Mononuclear cell (primary cell): ENCODE results near the gene WDFY1. TPM values are rescaled to one million over a fixed set of nuclear protein-coding genes. Genes with fewer than 3 reads are reported as not detected.

Experiments used
- H3K27me3 ChIP-seq: 2 replicates; pipeline ENCODE4 v1.6.0; 2011; ENCODE audit warnings: low read length, control low read depth; ENCODE audit not compliant: insufficient read depth
- H3K4me1 ChIP-seq: 2 replicates; pipeline ENCODE4 v1.5.1; 2011; ENCODE audit warnings: mild to moderate bottlenecking, low read length, control low read depth; ENCODE audit not compliant: insufficient read depth
- H3K4me3 ChIP-seq: 2 replicates; pipeline ENCODE4 v1.5.1; 2011; ENCODE audit warnings: mild to moderate bottlenecking, low read length, moderate library complexity
- H3K9me3 ChIP-seq: 2 replicates; pipeline ENCODE4 v1.5.1; 2011; ENCODE audit warnings: low read depth, mild to moderate bottlenecking, control low read depth, low read length
- total RNA-seq: library from RNA; depleted of rRNA; stranded (reverse); fragments of >200 nt; gene quantifications from one replicate; pipeline ENCODE4 v1.2.3, GENCODE V29; 2012

Gene WDFY1
- total RNA-seq, 1 donor: 103 TPM

DNA sequence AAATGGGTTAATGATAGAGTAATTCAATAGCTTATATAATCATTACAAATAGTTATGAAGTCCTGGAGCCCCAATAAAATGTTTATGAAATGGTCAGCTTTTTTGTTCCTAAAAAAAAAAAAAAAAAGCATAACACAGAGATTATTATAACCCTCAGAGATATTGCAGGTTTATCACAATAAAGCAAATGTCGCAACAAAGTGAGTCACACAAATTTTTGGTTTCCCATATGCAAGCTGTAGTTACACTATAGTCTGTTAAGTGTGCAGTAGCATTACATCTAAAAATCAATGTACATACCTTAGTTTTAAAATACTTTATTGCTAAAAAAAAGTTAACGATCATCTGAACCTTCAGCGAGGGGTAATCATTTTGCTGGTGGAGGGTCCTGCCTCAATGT lies 20.0 kb downstream of the WDFY1 start:
- H3K9me3 ChIP-seq: no peaks in the 10 kb centered on the region
- H3K4me3 ChIP-seq: no peak overlapping the region
- H3K4me1 ChIP-seq: peaks cover 34% of the 10 kb centered on the region
- H3K27me3 ChIP-seq: no peaks in the 10 kb centered on the region

DNA sequence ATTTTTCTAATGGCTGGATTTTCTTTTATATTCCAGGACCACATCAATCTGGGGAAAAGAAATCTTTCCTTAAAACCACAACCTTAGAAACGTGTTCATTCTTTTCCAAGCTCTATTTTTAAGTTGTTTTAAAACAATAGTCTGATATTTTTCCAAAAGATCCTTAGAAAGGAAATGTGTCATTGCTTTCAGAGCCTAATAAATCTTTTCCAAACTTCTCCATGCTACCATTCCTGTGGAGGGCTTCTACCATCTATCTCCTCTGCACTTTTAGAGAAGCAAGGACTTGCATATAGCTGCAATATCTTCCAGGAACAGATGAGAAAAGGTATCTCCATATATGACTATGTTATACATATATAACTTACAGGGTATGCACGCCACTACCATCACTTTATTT lies 21.2 kb downstream of the WDFY1 start:
- no peak overlapping the region for H3K4me3 ChIP-seq
- no peaks in the 10 kb centered on the region for H3K9me3 ChIP-seq
- H3K4me1 ChIP-seq: peaks cover 33% of the 10 kb centered on the region
- H3K27me3 ChIP-seq: no peaks in the 10 kb centered on the region

DNA sequence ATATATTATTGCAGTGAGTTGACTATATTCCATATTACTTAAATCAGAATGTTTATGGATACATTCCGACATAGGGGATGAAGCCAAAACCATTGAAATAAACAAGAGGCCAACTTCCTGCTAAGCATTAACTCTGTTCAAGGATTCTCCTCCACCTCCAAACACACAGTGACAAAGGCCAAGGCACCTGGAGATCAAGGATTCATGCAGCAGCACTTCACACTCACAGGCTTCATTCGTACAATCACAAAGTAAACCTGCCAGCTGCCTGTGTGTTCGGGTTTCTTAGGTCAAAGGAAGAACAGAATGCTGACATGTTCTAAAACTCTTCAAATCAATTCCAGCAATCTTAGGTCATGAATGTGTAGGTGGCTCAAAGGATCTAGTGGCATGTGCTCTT lies 22.8 kb downstream of the WDFY1 start:
- Histone ChIP-seq H3K27me3 (no peaks in the 10 kb centered on the region), H3K9me3 (no peaks in the 10 kb centered on the region), H3K4me3 (no peak overlapping the region), H3K4me1 (peaks cover 39% of the 10 kb centered on the region)

DNA sequence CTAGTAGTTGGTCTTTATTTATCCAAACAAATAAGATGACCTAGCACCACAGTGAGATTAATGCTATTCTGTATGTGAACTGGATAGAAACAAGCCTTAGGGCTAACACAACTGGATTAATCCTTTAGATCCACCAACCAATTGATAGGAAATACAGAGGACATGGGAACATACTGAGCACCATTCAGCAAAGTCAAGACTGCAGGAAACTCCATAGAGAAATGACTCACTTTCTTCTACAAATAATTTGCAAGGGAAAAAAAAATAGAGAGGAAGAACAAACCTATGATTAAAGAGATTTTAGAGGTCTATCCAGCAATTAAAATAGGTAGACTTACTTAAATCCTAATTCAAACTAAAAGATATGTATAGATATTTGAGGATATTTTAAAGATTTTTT lies 23.9 kb downstream of the WDFY1 start:
- Histone ChIP-seq H3K27me3 (no peaks in the 10 kb centered on the region), H3K4me1 (peaks cover 45% of the 10 kb centered on the region), H3K4me3 (no peak overlapping the region), H3K9me3 (no peaks in the 10 kb centered on the region)

GRCh38 chr2:223920109-223920508 lies 25.0 kb downstream of the WDFY1 start:
- Histone ChIP-seq H3K4me3 (no peak overlapping the region), H3K9me3 (no peaks in the 10 kb centered on the region), H3K4me1 (peaks cover 50% of the 10 kb centered on the region), H3K27me3 (no peaks in the 10 kb centered on the region)

GRCh38 chr2:223918671-223919134 lies 26.4 kb downstream of the WDFY1 start:
- Histone ChIP-seq H3K27me3 (no peaks in the 10 kb centered on the region), H3K4me3 (no peak overlapping the region), H3K9me3 (no peaks in the 10 kb centered on the region), H3K4me1 (peaks cover 52% of the 10 kb centered on the region)

DNA sequence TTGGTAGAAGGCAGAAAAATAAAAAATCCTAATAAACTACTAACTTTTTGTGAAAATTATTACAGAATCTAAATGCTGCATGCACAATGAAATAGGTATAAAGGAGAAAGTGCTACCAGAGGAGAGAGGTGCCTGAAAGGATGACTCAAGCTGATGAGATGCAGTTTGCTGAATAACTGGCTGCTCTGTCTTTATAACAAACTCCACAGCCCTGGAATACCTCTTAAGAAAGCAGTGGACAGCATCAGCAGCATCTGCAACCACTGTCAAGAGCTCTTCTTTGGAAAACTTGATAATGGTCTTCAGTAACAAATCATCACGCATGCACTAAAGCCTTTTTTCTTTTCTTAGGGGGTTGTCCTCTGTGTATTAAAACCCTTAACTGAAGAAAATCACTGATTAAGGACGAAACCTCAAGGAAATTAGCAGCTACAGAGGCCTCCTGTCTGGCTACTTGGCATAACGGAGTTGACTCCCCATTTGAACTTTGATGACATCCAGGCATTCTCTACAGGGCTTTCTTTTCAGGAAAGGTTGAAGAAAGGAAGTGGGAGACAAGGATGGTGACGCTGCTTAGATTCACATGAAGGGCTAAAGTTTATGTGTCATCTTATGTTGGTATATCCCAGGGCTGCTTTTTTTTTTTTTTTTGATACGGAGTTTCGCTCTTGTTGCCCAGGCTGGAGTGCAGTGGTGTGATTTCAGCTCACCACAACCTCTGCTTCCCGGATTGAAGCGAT lies 28.8 kb downstream of the WDFY1 start:
- Histone ChIP-seq H3K9me3 (no peaks in the 10 kb centered on the region), H3K27me3 (no peaks in the 10 kb centered on the region), H3K4me3 (no peak overlapping the region), H3K4me1 (peaks cover 47% of the 10 kb centered on the region)

GRCh38 chr2:223915071-223915470 lies 30.1 kb downstream of the WDFY1 start:
- no peaks in the 10 kb centered on the region for H3K9me3 ChIP-seq
- H3K4me1 ChIP-seq: peaks cover 39% of the 10 kb centered on the region
- H3K4me3 ChIP-seq: no peak overlapping the region
- H3K27me3 ChIP-seq: no peaks in the 10 kb centered on the region

DNA sequence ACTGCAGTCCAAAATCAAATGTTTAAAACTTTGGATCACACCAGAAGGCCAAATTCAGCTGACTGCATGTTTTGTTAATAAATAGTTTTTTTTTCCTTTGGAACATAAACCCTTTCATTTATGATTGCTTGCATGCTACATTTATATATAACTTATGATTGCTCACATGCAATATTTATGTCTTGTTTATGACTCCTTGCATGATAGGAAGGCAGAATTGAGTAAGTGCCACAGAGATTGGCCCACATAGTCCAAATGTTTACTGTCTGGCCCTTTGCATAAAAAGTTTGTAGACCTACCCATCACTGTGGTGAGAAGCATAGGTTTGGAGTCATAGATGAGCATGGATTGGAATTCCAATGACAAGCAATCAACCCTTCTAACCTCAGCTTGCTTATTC lies 30.8 kb downstream of the WDFY1 start:
- no peaks in the 10 kb centered on the region for H3K9me3 ChIP-seq
- H3K4me3 ChIP-seq: no peak overlapping the region
- H3K27me3 ChIP-seq: no peaks in the 10 kb centered on the region
- H3K4me1 ChIP-seq: peaks cover 38% of the 10 kb centered on the region

- Histone ChIP-seq H3K27me3 (no peaks in the 10 kb centered on the region), H3K4me1 (peaks cover 13% of the 10 kb centered on the region), H3K9me3 (no peaks in the 10 kb centered on the region), H3K4me3 (no peak overlapping the region)
These were observed 36.0 kb downstream of the WDFY1 start for GRCh38 chr2:223909001-223909741.

- Histone ChIP-seq H3K4me3 (no peak overlapping the region), H3K27me3 (no peaks in the 10 kb centered on the region), H3K4me1 (peaks cover 13% of the 10 kb centered on the region), H3K9me3 (no peaks in the 10 kb centered on the region)
These were observed 36.7 kb downstream of the WDFY1 start for GRCh38 chr2:223908304-223908998.

- peaks cover 13% of the 10 kb centered on the region for H3K4me1 ChIP-seq
- H3K4me3 ChIP-seq: no peak overlapping the region
- H3K9me3 ChIP-seq: no peaks in the 10 kb centered on the region
- H3K27me3 ChIP-seq: no peaks in the 10 kb centered on the region
These were observed 39.1 kb downstream of the WDFY1 start for GRCh38 chr2:223905996-223906395.

DNA sequence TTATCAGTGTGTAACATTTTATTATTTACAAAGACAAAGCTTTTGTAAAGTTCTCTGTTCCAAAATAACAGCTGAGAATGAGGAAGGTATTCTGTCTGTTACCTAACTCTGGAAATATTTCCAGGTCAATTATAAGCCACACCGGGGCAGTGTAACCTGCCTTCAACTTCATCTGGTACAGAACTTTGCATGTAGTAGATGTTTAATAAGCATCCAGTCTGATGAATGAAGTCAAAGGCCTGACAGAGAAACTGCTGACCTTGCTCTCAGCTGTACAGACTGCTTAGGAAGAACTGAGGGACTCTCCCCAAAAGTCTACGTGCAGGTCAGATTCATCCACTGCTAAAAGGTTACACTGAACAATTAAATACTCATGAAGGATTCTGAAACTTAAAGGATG lies 43.3 kb downstream of the WDFY1 start:
- Histone ChIP-seq H3K27me3 (no peaks in the 10 kb centered on the region), H3K9me3 (no peaks in the 10 kb centered on the region), H3K4me1 (peaks cover 13% of the 10 kb centered on the region), H3K4me3 (no peak overlapping the region)

DNA sequence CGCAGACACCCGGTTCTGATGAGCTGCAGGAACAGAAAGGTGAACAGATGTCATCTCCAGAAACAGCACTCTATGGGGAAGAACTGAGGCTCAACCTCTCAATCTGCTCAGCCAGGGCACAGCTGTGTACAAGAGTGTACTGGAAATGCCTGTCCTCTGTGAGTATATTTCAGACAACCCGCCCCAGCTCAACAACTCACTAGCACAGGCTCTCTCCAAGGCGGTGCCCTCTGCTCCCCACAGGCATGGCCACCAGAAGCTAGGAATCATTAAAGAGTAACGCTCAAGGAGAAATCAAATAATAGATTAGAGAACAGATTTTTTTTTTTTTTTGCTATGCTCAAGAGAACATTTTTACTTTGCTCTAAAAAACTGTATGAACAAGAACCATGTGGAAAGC lies 43.8 kb downstream of the WDFY1 start:
- H3K9me3 ChIP-seq: no peaks in the 10 kb centered on the region
- H3K4me3 ChIP-seq: no peak overlapping the region
- no peaks in the 10 kb centered on the region for H3K27me3 ChIP-seq
- H3K4me1 ChIP-seq: peaks cover 16% of the 10 kb centered on the region

DNA sequence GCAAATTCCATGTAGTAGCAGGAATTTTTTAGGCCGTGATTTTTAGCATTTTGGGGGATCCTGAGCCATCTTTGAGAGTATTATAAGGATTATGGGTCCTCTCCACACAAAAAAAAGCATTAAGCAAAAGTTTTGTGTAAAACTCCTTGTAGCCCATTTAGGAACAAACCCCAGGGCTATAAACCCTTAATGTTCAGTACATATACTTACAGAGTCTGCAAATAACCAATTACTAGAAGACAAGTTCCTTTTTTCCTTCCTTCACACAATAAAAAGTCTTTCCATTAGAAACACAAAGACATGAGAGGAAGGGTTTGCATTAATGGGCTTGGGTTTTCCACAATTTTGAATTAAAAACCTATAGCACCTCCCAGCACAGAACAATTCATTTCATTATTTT lies 44.6 kb downstream of the WDFY1 start:
- Histone ChIP-seq H3K9me3 (no peaks in the 10 kb centered on the region), H3K4me3 (no peak overlapping the region), H3K27me3 (no peaks in the 10 kb centered on the region), H3K4me1 (peaks cover 16% of the 10 kb centered on the region)
